HuH-7.5 (cell line): ENCODE results near the gene CSNK1G2.

ENCODE experiments used
- DNase-seq: peaks from one replicate; pipeline ENCODE4 v3.0.0; 2011; ENCODE audit warnings: low spot score

Gene CSNK1G2

DNA sequence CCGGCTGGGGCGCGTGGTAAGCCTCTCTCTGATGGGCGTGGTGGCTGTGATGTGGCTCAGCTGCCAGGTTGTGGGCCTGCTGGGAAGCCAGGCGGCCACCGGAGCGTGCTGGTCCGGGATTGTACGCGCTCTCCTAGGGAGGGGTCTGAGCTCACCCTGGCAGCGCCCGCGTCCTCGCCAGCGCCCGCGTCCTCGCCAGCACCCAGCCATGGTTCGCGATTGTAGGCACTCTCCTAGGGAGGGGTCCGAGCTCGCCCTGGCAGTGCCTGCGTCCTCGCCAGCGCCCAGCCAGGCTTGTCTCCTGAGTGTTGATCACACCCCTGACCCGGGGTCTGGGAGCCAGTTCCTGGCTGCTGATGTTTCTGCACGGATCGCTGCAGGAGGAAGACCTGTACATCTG is 22.0 kb upstream of the CSNK1G2 start:
- DNase-seq = no peak

DNA sequence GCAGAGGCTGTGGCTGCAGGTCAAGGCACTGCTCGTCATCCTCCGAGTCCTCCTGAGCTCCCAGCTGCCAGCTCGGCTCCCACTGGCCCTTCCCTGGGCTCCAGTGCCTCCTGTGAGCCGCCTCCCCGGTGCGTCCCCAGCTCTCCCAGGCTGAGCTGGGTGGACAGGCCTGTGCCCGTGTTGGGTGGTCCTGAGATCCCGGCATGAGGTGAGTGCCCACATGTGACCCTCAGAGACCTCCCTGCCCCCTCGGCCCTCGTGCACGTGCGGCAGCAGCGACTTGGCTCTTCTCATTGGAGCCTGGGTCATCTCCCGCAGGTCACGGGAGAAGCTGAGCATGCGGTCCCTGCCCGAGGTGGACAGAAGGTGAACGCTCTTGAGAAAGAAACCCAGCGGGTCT is 20.3 kb upstream of the CSNK1G2 start:
- no peak for DNase-seq

GRCh38 chr19:1921326-1921725 is 19.6 kb upstream of the CSNK1G2 start:
- no peak for DNase-seq

GRCh38 chr19:1921825-1922224 is 19.1 kb upstream of the CSNK1G2 start:
- no peak for DNase-seq

- no peak for DNase-seq
Observed at GRCh38 chr19:1922803-1923202, 18.2 kb upstream of the CSNK1G2 start.

DNA sequence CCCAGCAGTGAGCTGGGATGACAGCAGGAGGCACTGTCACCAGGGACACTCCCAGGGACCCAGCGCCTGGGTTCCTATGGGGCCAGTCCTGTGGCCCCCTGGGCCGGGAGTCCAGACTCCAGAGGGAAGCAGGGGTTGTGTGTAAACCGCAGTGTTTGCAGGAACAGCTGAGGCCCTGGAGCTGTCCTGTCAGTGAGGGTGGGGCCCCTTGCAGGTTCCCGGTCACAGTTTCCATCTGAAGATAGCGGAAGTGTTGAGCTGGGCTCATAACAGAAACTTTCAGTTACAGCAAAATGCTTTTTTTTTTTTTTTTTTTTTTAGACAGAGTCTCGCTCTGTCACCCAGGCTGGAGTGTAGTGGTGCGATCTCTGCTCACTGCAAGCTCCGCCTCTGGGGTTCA is 17.7 kb upstream of the CSNK1G2 start:
- DNase-seq = no peak

- DNase-seq = no peak
Observed at GRCh38 chr19:1924320-1924961, 16.5 kb upstream of the CSNK1G2 start.

DNA sequence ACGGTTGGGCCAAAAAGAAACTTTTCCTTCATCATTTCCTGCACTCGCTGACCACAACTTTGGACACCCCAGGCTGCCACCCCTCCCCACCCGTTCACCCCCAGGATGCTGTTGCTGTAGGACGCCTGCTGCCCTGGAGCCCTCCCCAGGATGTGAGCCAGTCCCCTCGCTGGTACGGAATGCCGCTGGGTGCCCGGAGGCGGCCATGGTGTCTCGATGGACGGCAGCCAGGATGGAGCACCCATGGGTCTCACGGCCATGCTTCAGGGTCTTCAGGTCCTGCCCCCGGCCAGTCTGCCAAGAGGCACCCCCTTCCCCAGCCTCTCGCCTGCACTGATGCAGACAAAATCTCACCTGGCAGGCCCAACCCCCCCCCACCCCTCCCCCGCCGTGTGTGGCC is 15.4 kb upstream of the CSNK1G2 start:
- DNase-seq = no peak

DNA sequence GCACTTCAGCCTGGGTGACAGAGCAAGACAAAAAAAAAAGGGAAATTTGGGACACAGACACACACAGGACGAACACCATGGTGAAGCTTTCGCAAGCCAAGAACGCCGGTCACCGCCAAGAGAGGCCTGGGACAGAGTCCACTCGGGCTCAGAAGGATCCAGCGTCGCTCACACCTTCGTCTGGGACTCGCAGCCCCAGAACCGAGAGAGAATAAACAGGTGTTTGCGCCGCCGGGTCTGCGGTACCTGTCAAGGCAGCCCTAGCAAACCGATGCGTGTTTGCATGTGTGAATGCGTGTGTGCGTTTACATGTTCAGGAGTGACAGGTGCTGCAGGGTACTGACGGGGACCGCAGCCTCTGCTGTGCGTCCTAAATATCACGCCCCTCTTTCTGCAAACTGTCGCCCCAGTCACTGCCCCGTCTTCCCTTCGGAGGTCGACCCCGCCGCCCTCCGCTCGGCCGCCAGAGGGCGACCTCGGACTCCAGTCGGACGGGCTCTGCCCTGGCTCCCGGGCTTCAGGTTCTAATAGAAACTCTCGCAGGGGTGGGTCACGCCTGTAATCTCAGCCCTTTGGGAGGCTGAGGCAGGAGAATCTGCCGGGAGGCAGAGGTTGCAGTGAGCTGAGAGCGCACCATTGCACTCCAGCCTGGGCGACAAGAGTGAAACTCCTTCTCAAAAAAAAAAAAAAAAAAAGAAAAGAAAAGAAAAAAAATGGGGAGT is 11.8 kb upstream of the CSNK1G2 start:
- peak; percentile 95 for DNase-seq

DNA sequence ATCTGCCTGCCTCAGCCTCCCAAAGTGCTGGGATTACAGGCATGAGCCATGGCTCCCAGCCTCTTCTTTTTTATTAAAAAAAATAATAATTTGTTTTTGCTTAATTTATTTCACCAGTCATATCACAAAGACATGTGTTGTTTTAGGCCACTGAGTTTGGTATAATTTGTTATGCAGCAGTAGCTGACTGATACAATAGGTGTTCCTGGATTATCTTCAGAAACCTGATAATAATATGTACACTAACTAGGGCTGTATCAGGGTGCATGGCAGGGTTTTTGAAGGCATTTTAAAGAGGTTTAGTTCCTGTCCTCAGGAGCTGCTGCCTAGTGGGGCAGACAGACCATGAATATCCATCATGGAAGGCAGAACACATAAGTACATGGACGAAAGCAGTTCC is 9.5 kb upstream of the CSNK1G2 start:
- DNase-seq = no peak

DNA sequence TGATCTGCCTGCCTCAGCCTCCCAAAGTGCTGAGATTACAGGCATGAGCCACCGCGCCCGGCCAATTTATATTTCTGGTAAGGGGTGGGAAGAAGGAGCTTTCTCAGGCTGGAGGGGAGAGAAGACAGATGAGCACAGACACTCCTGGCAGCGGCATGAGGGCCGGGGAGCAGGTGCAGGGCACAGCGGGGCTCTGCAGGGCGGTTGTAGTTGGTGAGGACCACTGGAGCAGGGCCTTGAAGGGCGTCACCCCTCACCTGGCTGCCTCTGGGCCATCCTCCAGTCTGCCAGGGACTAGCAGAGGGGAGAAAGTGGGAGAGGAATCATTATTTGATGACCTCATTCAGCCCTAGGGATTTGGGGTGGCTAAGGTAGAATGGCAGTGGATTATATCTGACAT is 8.6 kb upstream of the CSNK1G2 start:
- no peak for DNase-seq

- DNase-seq = no peak
Observed at GRCh38 chr19:1933244-1933643, 7.7 kb upstream of the CSNK1G2 start.

DNA sequence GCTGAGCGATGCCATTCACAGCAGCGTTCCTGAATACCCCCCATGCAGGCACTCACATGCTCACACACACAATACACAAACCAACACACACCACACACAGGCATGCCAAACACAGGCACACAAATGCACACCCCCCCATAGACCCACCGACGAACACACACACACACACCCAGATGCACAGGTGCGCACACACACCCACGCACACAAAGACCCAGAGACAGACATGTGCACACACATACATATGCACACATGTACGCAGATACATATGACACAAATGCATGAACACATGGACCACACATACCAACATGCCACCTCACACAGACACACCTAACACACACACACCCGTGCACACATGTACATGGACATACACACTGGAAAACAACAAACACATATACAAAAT is 7.0 kb upstream of the CSNK1G2 start:
- DNase-seq = no peak

- DNase-seq = no peak
Observed at GRCh38 chr19:1935484-1936208, 5.3 kb upstream of the CSNK1G2 start.

GRCh38 chr19:1936430-1936829 is 4.5 kb upstream of the CSNK1G2 start:
- DNase-seq = no peak

DNA sequence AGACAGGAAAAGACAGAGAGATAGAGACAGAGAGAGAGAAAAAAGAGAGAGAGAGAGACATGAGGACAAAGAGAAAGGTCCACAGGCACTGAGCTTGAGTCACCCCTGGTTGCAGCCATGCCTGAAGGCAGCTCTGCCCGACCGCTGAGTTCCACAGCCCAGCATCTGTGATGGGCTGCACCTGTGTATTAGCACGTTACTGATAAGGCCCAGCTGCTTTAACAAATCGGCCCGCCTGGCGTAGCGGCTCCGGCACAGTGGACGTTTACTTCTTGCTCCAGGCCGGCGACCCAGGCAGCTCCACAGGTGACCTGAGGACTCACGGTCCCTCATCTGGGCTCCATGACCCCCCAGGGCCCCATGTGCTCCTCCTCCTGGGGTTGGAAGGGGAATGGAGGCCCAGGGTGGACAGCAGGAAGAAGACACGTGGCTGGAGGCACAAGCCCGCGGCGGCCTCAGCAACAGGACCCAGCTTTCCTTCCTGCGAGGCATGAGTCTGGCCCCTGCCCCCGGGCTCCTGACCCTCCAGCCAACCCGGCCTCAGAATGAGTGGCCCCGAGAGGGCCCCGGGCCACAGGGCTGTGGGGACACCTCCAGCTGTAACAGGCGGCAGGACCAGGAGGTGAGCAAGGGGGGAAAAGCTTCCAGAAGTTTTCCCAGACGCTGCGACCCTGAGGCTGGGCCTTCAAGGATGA is 3.9 kb upstream of the CSNK1G2 start:
- DNase-seq = no peak

DNA sequence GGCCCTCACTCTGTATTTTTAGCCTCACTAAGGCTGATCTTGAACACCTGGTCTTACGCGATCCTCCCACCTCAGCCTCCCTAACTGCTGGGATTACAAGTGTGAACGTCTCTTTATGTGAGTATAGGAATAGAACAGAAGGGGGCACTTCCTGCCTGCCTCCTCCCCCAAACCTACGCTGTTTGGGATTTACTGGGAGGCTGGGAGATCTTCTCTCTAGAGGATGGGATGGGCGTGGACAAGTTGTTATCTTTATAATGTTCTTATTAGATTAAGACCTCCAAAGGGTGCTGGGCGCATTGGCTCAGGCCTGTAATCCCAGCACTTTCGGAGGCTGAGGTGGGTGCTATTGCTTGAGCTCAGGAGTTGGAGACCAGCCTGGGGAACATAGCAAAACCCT is 2.9 kb upstream of the CSNK1G2 start:
- DNase-seq = no peak

DNA sequence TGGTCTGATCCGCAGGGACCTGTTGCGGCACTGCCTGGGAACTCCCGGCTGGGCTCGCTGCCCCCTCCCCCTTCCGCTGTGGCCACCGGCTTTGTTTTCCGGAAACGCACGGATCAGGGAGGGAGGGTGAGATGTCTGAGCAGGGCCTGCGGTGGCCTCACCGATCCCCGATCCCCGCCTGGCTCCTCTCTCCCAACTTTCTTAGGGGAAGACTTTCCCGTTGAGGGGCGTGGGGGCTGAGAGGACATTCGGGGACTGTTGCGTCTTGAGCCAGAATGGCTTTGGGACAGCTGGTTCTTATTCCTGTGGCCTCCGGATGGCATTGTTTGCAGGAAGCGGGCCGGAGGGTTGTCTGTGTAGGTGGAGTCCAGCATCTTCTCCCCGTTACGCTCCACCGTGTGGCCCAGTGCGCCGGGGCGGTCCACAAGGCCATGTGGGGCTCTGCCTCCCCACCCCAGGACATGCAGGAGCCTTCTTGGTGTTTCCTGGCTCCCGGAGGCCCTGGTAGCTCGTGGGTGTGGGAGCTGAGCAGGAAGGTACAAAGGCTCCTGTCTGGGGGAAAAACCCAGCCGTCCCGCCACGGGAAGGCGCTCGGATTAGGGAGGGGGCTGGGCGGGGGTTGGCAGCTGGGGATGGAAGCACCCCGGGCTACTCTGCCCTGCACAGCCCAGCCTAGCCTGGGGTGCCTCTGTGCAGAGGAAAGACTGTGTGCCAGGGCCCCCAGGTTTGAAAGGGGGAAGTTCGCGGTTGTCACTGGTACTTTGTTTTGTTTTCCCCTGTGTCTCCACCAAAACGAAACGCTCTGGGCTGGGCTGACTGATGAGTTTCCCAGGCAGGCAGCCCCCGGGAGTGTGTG is 1.3 kb downstream of the CSNK1G2 start:
- DNase-seq = peak; percentile 97

DNA sequence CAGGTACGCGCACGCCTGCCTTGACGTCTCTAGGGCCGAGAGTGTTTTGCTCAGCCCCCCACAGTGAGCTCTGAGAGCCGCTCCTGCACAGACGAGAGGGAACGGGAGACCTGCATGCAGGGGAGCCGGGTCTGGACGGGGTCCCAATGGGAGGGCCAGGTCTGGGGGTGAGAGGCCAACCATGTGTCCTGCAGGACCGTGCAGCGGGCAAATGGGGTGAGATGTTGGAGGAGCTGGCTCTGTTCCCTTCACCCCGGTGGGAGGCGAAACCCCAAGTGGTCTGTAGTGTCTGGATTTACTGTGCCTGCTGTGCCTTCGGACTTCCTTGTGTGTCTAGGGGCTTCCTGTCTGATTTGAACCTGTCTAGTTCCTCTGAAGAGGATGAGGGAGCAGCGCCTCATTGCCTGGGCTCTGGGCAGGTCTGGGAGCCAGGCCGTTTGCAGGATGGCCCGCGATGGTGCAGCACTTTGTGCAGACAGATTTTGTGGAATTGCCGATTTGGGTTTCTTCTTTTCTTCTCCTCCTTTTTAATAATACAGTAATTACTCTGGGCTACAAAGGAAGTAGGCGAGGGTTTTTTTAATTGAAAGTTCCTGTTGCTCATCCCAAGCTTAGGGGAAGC is 2.1 kb downstream of the CSNK1G2 start:
- DNase-seq = no peak

DNA sequence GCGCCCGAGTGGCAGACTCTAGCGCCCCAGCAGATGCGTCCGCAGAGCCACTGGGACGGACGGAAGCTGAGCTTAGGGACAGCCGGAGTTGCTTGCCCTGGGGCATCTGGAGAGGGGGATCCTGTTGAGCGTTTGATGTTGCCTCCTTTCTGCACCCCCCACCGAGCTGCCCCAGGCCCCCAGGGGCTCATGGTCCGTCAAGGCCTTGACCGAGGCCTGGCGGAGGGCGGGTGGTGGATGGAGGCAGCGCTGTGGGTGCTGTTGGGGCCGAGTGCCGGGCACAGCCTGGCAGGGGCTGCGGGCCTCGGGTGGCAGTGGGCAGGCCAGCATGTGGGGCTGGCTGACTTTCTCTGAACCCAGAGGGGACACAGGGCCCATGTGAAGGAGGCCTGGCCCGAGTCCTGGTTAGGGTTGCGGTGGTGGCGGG is 2.7 kb downstream of the CSNK1G2 start:
- no peak for DNase-seq
